Measurements from ENCODE around the gene SLC25A46. TPM values are rescaled to one million over a fixed set of nuclear protein-coding genes. Genes with fewer than 3 reads are reported as not detected.
"Not testable (repeated sequence)": the region's sequence is repeated elsewhere in the genome, so short reads cannot be mapped to it uniquely, and the experiment has no call there.

Gene SLC25A46
- total and polyA plus RNA-seq, 5 donors from 2014 or later, result 28.2 to 34.7 (median 31.8) TPM

GRCh38 chr5:110788006-110788405 is 49.2 kb downstream of the SLC25A46 start:
- H3K27ac ChIP-seq (ENCODE audit: insufficient read depth, low read length, poor library complexity, severe bottlenecking); H3K9me3 ChIP-seq (ENCODE audit: control insufficient read depth in 2 of 2, low read length in 2 of 2); DNase-seq; H3K36me3 ChIP-seq (ENCODE audit: control insufficient read depth, insufficient read depth, low read length); H3K27me3 Mint-ChIP-seq; H3K27ac Mint-ChIP-seq; H3K4me3 Mint-ChIP-seq; H3K4me1 ChIP-seq (ENCODE audit: control insufficient read depth, insufficient read depth, low read length, poor library complexity, severe bottlenecking); ATAC-seq (ENCODE audit: low read depth in 2 of 2); H3K36me3 Mint-ChIP-seq; H3K4me3 ChIP-seq (ENCODE audit: low read depth, low read length); H3K27me3 ChIP-seq (ENCODE audit: control insufficient read depth, insufficient read depth, low read length); H3K4me1 Mint-ChIP-seq: not testable (repeated sequence)
- H3K9me3 Mint-ChIP-seq, result peaks cover 0 to 14% (median 2%) of the 10 kb centered on the region in 7 donors

GRCh38 chr5:110790673-110791072 is 51.9 kb downstream of the SLC25A46 start:
- no peaks in the 10 kb centered on the region for H3K9me3 ChIP-seq (ENCODE audit: control insufficient read depth in 2 of 2, low read length in 2 of 2)
- Mint-ChIP-seq H3K4me3 (no peak overlapping the region), H3K9me3 (peaks cover 0 to 13% (median 2%) of the 10 kb centered on the region in 7 donors), H3K27me3 (no peaks in the 10 kb centered on the region), H3K4me1 (no peaks in the 10 kb centered on the region), H3K27ac (no peak overlapping the region), H3K36me3 (no peaks in the 10 kb centered on the region)
- no peaks in the 10 kb centered on the region for H3K36me3 ChIP-seq (ENCODE audit: control insufficient read depth, insufficient read depth, low read length)
- H3K27ac ChIP-seq (ENCODE audit: insufficient read depth, low read length, poor library complexity, severe bottlenecking), result no peak overlapping the region
- H3K4me1 ChIP-seq (ENCODE audit: control insufficient read depth, insufficient read depth, low read length, poor library complexity, severe bottlenecking), result no peaks in the 10 kb centered on the region
- DNase-seq (no peak), ATAC-seq (ENCODE audit: low read depth in 2 of 2) (no peak)
- no peak overlapping the region for H3K4me3 ChIP-seq (ENCODE audit: low read depth, low read length)
- no peaks in the 10 kb centered on the region for H3K27me3 ChIP-seq (ENCODE audit: control insufficient read depth, insufficient read depth, low read length)

DNA sequence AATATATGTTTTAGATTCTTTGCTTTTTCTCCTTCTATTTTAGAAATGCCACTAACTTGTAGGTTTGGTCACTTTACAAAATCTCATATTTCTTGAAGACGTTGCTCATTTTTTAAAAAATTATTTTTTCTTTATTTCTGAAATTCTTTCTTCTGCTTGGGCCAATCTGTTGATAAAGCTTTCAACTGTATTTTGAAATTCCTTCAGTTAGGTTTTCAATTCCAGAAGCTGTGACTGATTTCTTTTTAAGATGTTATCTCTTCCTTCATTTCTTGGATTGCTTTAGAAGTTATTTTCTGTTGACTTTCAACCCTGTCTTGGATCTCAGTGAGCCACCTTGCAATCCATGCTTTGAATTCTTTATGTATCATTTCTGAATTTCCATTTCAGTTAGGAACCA is 64.2 kb downstream of the SLC25A46 start:
- Mint-ChIP-seq H3K4me1 (no peaks in the 10 kb centered on the region), H3K9me3 (peaks cover 0 to 17% (median 6%) of the 10 kb centered on the region in 7 donors), H3K4me3 (no peak overlapping the region), H3K27ac (no peak overlapping the region), H3K27me3 (peaks cover 15% of the 10 kb centered on the region), H3K36me3 (no peaks in the 10 kb centered on the region)
- no peak overlapping the region for H3K27ac ChIP-seq (ENCODE audit: insufficient read depth, low read length, poor library complexity, severe bottlenecking)
- no peaks in the 10 kb centered on the region for H3K4me1 ChIP-seq (ENCODE audit: control insufficient read depth, insufficient read depth, low read length, poor library complexity, severe bottlenecking)
- no peak overlapping the region for H3K4me3 ChIP-seq (ENCODE audit: low read depth, low read length)
- DNase-seq (no peak), ATAC-seq (ENCODE audit: low read depth in 2 of 2) (no peak)
- peaks cover 14 to 16% of the 10 kb centered on the region in 2 experiments for H3K9me3 ChIP-seq (ENCODE audit: control insufficient read depth in 2 of 2, low read length in 2 of 2)
- H3K27me3 ChIP-seq (ENCODE audit: control insufficient read depth, insufficient read depth, low read length), result peaks cover 7% of the 10 kb centered on the region
- no peaks in the 10 kb centered on the region for H3K36me3 ChIP-seq (ENCODE audit: control insufficient read depth, insufficient read depth, low read length)

DNA sequence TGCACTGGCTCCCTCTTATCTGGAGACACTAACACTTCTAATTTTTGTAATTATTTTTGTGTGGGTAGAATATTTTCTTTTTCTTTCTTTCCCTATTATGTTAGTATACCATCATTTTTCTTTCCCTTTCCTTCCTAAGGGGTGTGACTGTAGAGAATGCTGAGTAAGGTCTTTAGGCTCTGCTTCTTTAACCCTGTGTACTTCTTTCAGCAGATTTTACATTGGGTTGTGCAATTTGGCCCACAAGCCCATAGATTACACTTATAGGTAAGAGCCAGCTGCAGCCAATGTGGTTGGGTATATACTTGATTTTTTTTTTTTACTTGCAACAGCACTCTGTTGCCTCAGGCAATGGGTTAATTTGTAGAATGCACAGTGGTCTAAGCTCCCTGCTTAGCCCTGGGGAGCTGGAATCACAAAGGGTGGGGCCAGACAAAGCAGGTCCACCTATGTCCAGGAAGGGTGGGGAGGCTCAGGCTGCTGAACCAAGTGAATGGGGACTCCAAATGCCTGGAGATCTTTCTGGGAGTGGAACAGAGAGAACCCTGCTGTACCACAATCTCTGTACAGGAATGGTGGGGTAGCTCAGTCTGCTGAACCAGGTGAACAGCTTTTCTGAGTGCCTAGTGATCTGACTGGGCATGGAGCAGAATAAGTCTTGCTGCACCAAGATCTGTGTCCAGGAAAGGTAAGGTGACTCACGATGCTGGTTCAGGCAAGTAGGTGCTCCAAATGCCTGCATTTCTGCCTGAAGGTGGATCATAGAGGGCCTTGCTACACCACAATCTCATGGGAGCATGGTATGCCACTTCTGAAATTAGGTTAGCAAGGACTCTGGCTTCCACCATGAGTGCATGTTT is 64.9 kb downstream of the SLC25A46 start:
- Histone ChIP-seq H3K36me3 (ENCODE audit: control insufficient read depth, insufficient read depth, low read length) (no peaks in the 10 kb centered on the region), H3K4me1 (ENCODE audit: control insufficient read depth, insufficient read depth, low read length, poor library complexity, severe bottlenecking) (no peaks in the 10 kb centered on the region), H3K4me3 (ENCODE audit: low read depth, low read length) (no peak overlapping the region), H3K9me3 (ENCODE audit: control insufficient read depth in 2 of 2, low read length in 2 of 2) (peaks cover 14 to 16% of the 10 kb centered on the region in 2 experiments), H3K27ac (ENCODE audit: insufficient read depth, low read length, poor library complexity, severe bottlenecking) (no peak overlapping the region), H3K27me3 (ENCODE audit: control insufficient read depth, insufficient read depth, low read length) (peaks cover 5% of the 10 kb centered on the region)
- peaks cover 0 to 17% (median 6%) of the 10 kb centered on the region in 7 donors for H3K9me3 Mint-ChIP-seq
- DNase-seq (no peak), ATAC-seq (ENCODE audit: low read depth in 2 of 2) (no peak)
- no peak overlapping the region for H3K27ac Mint-ChIP-seq
- H3K27me3 Mint-ChIP-seq, result peaks cover 12% of the 10 kb centered on the region
- no peak overlapping the region for H3K4me3 Mint-ChIP-seq
- H3K4me1 Mint-ChIP-seq, result no peaks in the 10 kb centered on the region
- no peaks in the 10 kb centered on the region for H3K36me3 Mint-ChIP-seq

DNA sequence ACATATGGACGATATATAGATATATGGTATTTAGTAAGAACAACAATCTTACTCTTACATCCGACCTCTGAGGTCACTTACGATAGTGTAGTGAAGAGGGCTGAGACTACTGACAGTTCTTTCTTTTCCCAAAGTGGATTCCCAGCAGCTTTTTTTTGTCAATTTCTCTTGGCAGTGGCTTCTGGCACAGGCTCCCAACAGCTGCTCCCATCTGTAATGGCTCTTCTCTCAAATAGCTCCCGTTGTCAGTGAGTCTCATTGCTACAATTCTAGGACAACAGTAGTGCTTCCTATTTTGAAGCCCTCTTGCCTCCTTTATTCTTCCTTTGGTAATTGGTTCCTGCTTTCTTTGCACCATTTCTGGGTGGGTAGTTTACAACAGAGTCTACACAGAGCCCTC is 68.4 kb downstream of the SLC25A46 start:
- Mint-ChIP-seq H3K36me3 (no peaks in the 10 kb centered on the region), H3K4me1 (no peaks in the 10 kb centered on the region), H3K27ac (peak overlapping the region in 1 of 3 donors; percentile 74), H3K27me3 (peaks cover 4% of the 10 kb centered on the region), H3K4me3 (no peak overlapping the region), H3K9me3 (peaks cover 0 to 8% (median 4%) of the 10 kb centered on the region in 7 donors)
- ATAC-seq (ENCODE audit: low read depth in 2 of 2) (no peak), DNase-seq (no peak)
- Histone ChIP-seq H3K9me3 (ENCODE audit: control insufficient read depth in 2 of 2, low read length in 2 of 2) (peaks cover 12 to 16% of the 10 kb centered on the region in 2 experiments), H3K27ac (ENCODE audit: insufficient read depth, low read length, poor library complexity, severe bottlenecking) (no peak overlapping the region), H3K27me3 (ENCODE audit: control insufficient read depth, insufficient read depth, low read length) (peaks cover 2% of the 10 kb centered on the region), H3K4me1 (ENCODE audit: control insufficient read depth, insufficient read depth, low read length, poor library complexity, severe bottlenecking) (no peaks in the 10 kb centered on the region), H3K4me3 (ENCODE audit: low read depth, low read length) (no peak overlapping the region), H3K36me3 (ENCODE audit: control insufficient read depth, insufficient read depth, low read length) (no peaks in the 10 kb centered on the region)

- Histone ChIP-seq H3K27ac (ENCODE audit: insufficient read depth, low read length, poor library complexity, severe bottlenecking) (no peak overlapping the region), H3K27me3 (ENCODE audit: control insufficient read depth, insufficient read depth, low read length) (no peaks in the 10 kb centered on the region), H3K36me3 (ENCODE audit: control insufficient read depth, insufficient read depth, low read length) (no peaks in the 10 kb centered on the region), H3K9me3 (ENCODE audit: control insufficient read depth in 2 of 2, low read length in 2 of 2) (peaks cover under 1% of the 10 kb centered on the region in 2 experiments), H3K4me3 (ENCODE audit: low read depth, low read length) (no peak overlapping the region), H3K4me1 (ENCODE audit: control insufficient read depth, insufficient read depth, low read length, poor library complexity, severe bottlenecking) (no peaks in the 10 kb centered on the region)
- H3K27ac Mint-ChIP-seq, result no peak overlapping the region
- H3K4me3 Mint-ChIP-seq, result no peak overlapping the region
- peaks cover 4% of the 10 kb centered on the region for H3K27me3 Mint-ChIP-seq
- ATAC-seq (ENCODE audit: low read depth in 2 of 2) (no peak), DNase-seq (no peak)
- no peaks in the 10 kb centered on the region for H3K36me3 Mint-ChIP-seq
- H3K4me1 Mint-ChIP-seq, result no peaks in the 10 kb centered on the region
- H3K9me3 Mint-ChIP-seq, result peaks cover 0 to 4% (median 2%) of the 10 kb centered on the region in 7 donors
Measured at GRCh38 chr5:110809006-110809405, 70.2 kb downstream of the SLC25A46 start.

Other genes starting within 250 kb of the SLC25A46 start
- 1.0 TPM for gene TMEM232, start 12.3 kb upstream of the SLC25A46 start, total RNA-seq
- gene TMEM232, start 12.3 kb upstream of the SLC25A46 start, polyA plus RNA-seq, result 1 to 10 TPM in 2 of 4 donors, not detected in 2; 1.9 to 2.1 TPM